ENCODE measurements around the gene CRABP1.
A peak's percentile ranks its signal among the peaks of the same experiment; 100 is the strongest.

Gene CRABP1

GRCh38 chr15:78335985-78336384 lies 4.2 kb upstream of the CRABP1 start:
- no peaks in the 10 kb centered on the region for H3K9me3 ChIP-seq (ENCODE audit: insufficient read depth, low read depth, low read length)
- H3K9ac ChIP-seq (ENCODE audit: low read depth, low read length) = no peak overlapping the region
- no peak overlapping the region for H3K4me3 ChIP-seq (ENCODE audit: low read length)
- peaks cover 9% of the 10 kb centered on the region; the same call in 1 of the 2 replicates for H3K4me1 ChIP-seq (ENCODE audit: insufficient read depth, low read length)
- no peaks in the 10 kb centered on the region for H3K36me3 ChIP-seq (ENCODE audit: insufficient read depth, low read depth, low read length)
- H3K27ac ChIP-seq (ENCODE audit: low read length) = no peak overlapping the region
- peaks cover 41% of the 10 kb centered on the region for H3K27me3 ChIP-seq (ENCODE audit: insufficient read depth, low read length)

GRCh38 chr15:78338781-78339180 lies 1.4 kb upstream of the CRABP1 start:
- Histone ChIP-seq H3K36me3 (ENCODE audit: insufficient read depth, low read depth, low read length) (peaks cover 11% of the 10 kb centered on the region), H3K27ac (ENCODE audit: low read length) (no peak overlapping the region), H3K4me3 (ENCODE audit: low read length) (no peak overlapping the region), H3K4me1 (ENCODE audit: insufficient read depth, low read length) (peaks cover 11% of the 10 kb centered on the region; the same call in 1 of the 2 replicates), H3K9ac (ENCODE audit: low read depth, low read length) (no peak overlapping the region), H3K9me3 (ENCODE audit: insufficient read depth, low read depth, low read length) (no peaks in the 10 kb centered on the region), H3K27me3 (ENCODE audit: insufficient read depth, low read length) (peaks cover 59% of the 10 kb centered on the region)

DNA sequence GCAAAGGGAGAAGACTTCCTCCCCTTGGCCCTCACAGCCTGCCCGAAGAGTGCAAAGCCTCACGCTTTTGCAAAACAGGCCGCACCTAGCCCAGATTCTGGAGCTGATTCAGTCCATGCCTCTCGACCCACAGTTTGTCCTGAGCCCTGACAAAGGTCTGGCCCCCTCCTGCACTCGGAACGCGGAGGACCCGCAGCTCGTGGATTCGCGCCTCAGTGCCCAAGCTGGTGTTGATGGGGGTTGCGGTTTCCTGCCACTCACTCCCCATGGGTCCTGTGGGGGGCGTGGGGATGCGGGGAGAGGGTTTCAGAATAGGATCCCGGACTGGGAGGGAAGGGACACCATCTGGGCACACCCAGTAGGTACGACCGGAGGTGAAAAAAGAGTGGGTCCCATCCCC lies 594 bp upstream of the CRABP1 start:
- H3K27ac ChIP-seq (ENCODE audit: low read length) = no peak overlapping the region
- peaks cover 59% of the 10 kb centered on the region for H3K27me3 ChIP-seq (ENCODE audit: insufficient read depth, low read length)
- peak overlapping the region; percentile 48; the same call in 1 of the 2 replicates for H3K9ac ChIP-seq (ENCODE audit: low read depth, low read length)
- H3K9me3 ChIP-seq (ENCODE audit: insufficient read depth, low read depth, low read length) = no peaks in the 10 kb centered on the region
- peaks cover 11% of the 10 kb centered on the region; the same call in 1 of the 2 replicates for H3K4me1 ChIP-seq (ENCODE audit: insufficient read depth, low read length)
- H3K36me3 ChIP-seq (ENCODE audit: insufficient read depth, low read depth, low read length) = peaks cover 19% of the 10 kb centered on the region
- H3K4me3 ChIP-seq (ENCODE audit: low read length) = peak overlapping the region; percentile 79

- no peaks in the 10 kb centered on the region for H3K9me3 ChIP-seq (ENCODE audit: insufficient read depth, low read depth, low read length)
- H3K4me1 ChIP-seq (ENCODE audit: insufficient read depth, low read length) = peaks cover 11% of the 10 kb centered on the region; the same call in 1 of the 2 replicates
- no peak overlapping the region for H3K27ac ChIP-seq (ENCODE audit: low read length)
- peaks cover 37% of the 10 kb centered on the region for H3K36me3 ChIP-seq (ENCODE audit: insufficient read depth, low read depth, low read length)
- peak overlapping the region; percentile 84; the same call in 1 of the 2 replicates for H3K9ac ChIP-seq (ENCODE audit: low read depth, low read length)
- peak overlapping the region; percentile 79 for H3K4me3 ChIP-seq (ENCODE audit: low read length)
- peaks cover 55% of the 10 kb centered on the region for H3K27me3 ChIP-seq (ENCODE audit: insufficient read depth, low read length)
These were observed 1.2 kb downstream of the CRABP1 start for GRCh38 chr15:78341057-78341987.

DNA sequence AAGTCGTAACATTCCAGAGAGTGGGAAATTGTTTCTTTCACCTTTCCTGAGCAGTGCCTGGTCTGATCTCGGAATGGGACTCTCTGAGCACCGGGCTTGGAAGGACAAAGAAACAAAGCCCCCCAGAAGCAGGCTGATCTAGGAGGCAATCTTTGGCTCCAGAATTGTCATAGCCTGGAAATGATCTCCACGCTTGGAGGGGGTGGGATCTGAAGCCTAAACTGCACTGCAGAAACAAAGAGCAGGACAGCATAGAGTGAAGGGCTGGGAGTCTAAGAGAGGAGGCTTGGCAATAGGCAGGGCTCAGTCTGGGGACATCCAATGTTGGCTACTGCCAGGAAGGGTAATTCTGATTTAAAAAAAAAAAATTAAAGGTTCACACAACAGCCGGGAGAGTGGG lies 1.9 kb downstream of the CRABP1 start:
- peak overlapping the region; percentile 79 for H3K4me3 ChIP-seq (ENCODE audit: low read length)
- peaks cover 54% of the 10 kb centered on the region for H3K27me3 ChIP-seq (ENCODE audit: insufficient read depth, low read length)
- peak overlapping the region; percentile 84; the same call in 1 of the 2 replicates for H3K9ac ChIP-seq (ENCODE audit: low read depth, low read length)

GRCh38 chr15:78343276-78344060 lies 3.3 kb downstream of the CRABP1 start:
- peaks cover 42% of the 10 kb centered on the region for H3K27me3 ChIP-seq (ENCODE audit: insufficient read depth, low read length)
- H3K36me3 ChIP-seq (ENCODE audit: insufficient read depth, low read depth, low read length) = peaks cover 58% of the 10 kb centered on the region
- H3K4me1 ChIP-seq (ENCODE audit: insufficient read depth, low read length) = peaks cover 11% of the 10 kb centered on the region; the same call in 1 of the 2 replicates
- no peaks in the 10 kb centered on the region for H3K9me3 ChIP-seq (ENCODE audit: insufficient read depth, low read depth, low read length)
- H3K9ac ChIP-seq (ENCODE audit: low read depth, low read length) = no peak overlapping the region; the same call in 1 of the 2 replicates
- H3K27ac ChIP-seq (ENCODE audit: low read length) = no peak overlapping the region
- no peak overlapping the region for H3K4me3 ChIP-seq (ENCODE audit: low read length)

More for the DNA sequence above, 1.9 kb downstream of the CRABP1 start:
- H3K36me3 ChIP-seq (ENCODE audit: insufficient read depth, low read depth, low read length) = peaks cover 44% of the 10 kb centered on the region
- H3K27ac ChIP-seq (ENCODE audit: low read length) = no peak overlapping the region
- no peaks in the 10 kb centered on the region for H3K9me3 ChIP-seq (ENCODE audit: insufficient read depth, low read depth, low read length)
- peaks cover 11% of the 10 kb centered on the region; the same call in 1 of the 2 replicates for H3K4me1 ChIP-seq (ENCODE audit: insufficient read depth, low read length)

DNA sequence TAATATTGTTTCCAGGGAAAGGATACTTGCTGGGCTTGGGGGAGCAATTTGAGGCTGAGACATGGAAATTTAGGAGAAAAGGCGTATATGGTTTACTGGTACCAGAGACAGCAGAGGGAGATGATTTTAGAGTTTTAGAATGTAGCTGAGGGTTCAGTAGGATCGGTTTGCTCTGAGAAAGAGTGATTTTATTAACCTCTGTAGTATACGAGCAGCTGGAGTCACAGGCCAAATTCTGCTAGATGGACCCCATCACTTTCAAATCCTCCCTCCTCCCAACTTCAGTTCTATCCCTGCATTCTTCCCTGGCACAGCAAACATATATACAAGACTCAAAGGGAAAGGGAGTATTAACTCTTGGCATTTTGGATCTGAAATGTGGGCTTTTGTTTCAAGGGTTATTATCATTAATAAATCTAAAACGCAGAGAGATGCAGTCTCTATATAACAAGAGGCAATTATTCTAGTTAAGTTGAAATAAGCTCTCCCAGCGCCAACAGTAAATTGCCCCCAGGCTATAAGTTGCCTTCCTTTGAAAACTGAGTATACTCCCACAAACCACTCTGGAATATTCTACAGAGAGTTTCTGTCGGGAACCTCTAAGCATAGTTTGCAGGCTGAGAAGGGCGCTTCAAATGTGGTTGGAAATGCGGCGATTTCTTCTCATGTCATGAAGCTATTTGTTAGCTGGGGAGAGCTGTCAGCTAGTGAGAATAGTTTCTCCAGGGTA lies 5.4 kb downstream of the CRABP1 start:
- Histone ChIP-seq H3K27me3 (ENCODE audit: insufficient read depth, low read length) (peaks cover 22% of the 10 kb centered on the region), H3K9ac (ENCODE audit: low read depth, low read length) (no peak overlapping the region), H3K9me3 (ENCODE audit: insufficient read depth, low read depth, low read length) (no peaks in the 10 kb centered on the region), H3K4me1 (ENCODE audit: insufficient read depth, low read length) (peaks cover 8% of the 10 kb centered on the region; the same call in 1 of the 2 replicates), H3K27ac (ENCODE audit: low read length) (no peak overlapping the region), H3K36me3 (ENCODE audit: insufficient read depth, low read depth, low read length) (peaks cover 64% of the 10 kb centered on the region), H3K4me3 (ENCODE audit: low read length) (no peak overlapping the region)

DNA sequence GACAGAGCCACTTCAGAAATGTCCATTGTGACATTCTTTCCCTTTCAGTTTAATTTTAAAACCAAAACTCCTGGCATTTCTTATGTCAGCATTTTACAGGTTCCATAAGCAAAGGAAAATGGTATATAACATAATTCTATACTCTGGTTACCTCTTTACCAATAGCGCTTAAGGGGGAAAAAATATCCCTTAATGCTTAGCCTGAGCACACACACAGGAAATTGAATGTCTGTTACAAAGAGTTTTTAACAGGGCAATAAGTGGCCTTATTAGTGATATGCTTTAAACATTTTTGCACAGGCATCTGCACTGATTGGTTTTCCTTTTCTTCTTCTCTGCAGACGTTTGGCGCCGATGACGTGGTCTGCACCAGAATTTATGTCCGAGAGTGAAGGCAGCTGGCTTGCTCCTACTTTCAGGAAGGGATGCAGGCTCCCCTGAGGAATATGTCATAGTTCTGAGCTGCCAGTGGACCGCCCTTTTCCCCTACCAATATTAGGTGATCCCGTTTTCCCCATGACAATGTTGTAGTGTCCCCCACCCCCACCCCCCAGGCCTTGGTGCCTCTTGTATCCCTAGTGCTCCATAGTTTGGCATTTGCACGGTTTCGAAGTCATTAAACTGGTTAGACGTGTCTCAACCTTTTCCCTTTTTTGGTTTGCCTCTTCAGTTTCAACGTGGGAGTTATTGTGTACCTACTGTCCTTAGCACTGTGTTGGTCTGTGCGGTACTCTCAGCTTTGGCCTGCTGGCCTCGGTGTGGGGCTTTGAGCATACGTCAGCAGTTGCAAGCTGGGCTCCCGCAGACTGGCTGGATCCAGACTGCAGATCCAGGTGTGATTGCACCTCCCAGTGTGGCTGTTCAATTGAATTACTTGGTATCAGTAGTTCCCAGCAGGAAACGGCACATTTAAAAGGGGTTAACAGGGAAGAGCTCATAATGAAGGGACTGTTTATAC lies 7.7 kb downstream of the CRABP1 start:
- H3K27me3 ChIP-seq (ENCODE audit: insufficient read depth, low read length) = no peaks in the 10 kb centered on the region; the same call in 1 of the 2 replicates
- H3K27ac ChIP-seq (ENCODE audit: low read length) = no peak overlapping the region
- H3K9me3 ChIP-seq (ENCODE audit: insufficient read depth, low read depth, low read length) = no peaks in the 10 kb centered on the region

GRCh38 chr15:78350058-78350457 lies 9.9 kb downstream of the CRABP1 start:
- Histone ChIP-seq H3K9me3 (ENCODE audit: insufficient read depth, low read depth, low read length) (no peaks in the 10 kb centered on the region), H3K36me3 (ENCODE audit: insufficient read depth, low read depth, low read length) (peaks cover 40% of the 10 kb centered on the region), H3K4me1 (ENCODE audit: insufficient read depth, low read length) (no peaks in the 10 kb centered on the region; the same call in 1 of the 2 replicates), H3K9ac (ENCODE audit: low read depth, low read length) (no peak overlapping the region), H3K27ac (ENCODE audit: low read length) (no peak overlapping the region), H3K27me3 (ENCODE audit: insufficient read depth, low read length) (no peaks in the 10 kb centered on the region), H3K4me3 (ENCODE audit: low read length) (no peak overlapping the region)

More for the DNA sequence above, 7.7 kb downstream of the CRABP1 start:
- Histone ChIP-seq H3K36me3 (ENCODE audit: insufficient read depth, low read depth, low read length) (peaks cover 60% of the 10 kb centered on the region), H3K9ac (ENCODE audit: low read depth, low read length) (no peak overlapping the region), H3K4me3 (ENCODE audit: low read length) (no peak overlapping the region), H3K4me1 (ENCODE audit: insufficient read depth, low read length) (no peaks in the 10 kb centered on the region; the same call in 1 of the 2 replicates)

DNA sequence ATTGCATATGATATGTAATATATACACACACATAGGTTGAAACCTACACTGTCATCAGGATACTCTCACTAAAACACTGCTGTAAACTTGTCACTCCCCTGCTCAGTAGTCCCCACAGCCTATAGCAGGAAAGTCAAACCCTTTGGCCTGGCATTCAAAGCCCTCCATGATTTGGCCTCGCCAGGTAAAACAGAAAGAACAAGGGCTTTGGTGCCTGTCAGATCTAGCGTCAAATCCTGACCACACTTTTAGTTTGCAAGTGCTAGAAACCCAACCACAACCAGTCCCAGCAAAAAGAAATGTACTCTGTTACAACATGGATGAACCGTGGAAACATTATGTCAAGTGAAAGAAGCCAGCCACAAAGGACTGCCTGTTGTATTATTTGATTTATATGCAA lies 11.4 kb downstream of the CRABP1 start:
- peaks cover 25% of the 10 kb centered on the region for H3K36me3 ChIP-seq (ENCODE audit: insufficient read depth, low read depth, low read length)
- H3K9ac ChIP-seq (ENCODE audit: low read depth, low read length) = no peak overlapping the region

More for the DNA sequence above, 11.4 kb downstream of the CRABP1 start:
- Histone ChIP-seq H3K9me3 (ENCODE audit: insufficient read depth, low read depth, low read length) (no peaks in the 10 kb centered on the region), H3K4me3 (ENCODE audit: low read length) (no peak overlapping the region), H3K27me3 (ENCODE audit: insufficient read depth, low read length) (no peaks in the 10 kb centered on the region), H3K4me1 (ENCODE audit: insufficient read depth, low read length) (no peaks in the 10 kb centered on the region; the same call in 1 of the 2 replicates), H3K27ac (ENCODE audit: low read length) (no peak overlapping the region)
